Measurements from ENCODE around the gene NKX2-1. TPM values are rescaled to one million over a fixed set of nuclear protein-coding genes. Genes with fewer than 3 reads are reported as not detected.

NKX2-1 gene
- total and polyA plus RNA-seq, 10 of the 15 experiments (the other 5 are each of a cell fraction or from before 2014, with no cell fraction given) = 0.03 TPM; not detected in 9

DNA sequence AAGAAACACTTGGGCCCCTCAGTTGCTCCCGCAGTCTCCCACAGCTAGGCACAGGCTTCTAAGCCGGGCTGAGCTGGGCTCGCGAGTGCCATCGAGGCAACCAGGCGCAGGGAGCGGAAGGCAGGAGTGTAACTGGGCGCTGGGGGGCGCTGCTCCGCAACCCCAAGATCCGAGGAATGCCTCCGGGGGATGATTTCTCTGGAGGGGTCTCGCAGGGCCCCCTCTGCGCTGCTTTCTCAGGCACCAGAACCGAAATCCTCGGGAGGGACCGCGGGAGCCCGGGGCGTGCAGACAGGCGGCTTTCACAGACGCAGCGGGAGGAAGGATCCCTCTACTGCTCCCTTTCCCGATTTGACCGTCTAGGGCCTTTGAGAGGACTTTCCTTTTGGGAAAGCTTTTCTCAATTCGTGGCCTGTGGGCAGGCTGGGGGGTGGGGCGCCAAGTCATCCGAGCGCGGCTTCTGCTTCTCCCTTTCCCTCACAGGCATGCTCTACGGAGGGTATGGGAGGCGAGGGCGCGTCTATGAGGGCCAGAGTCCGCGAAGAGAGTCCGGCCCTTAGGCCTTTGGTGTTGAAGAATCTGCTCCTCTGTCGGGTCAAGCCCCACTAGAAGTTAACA, 4.3 kb upstream of the NKX2-1 start:
- Histone ChIP-seq H3K4me3 (no peak overlapping the region), H3K79me2 (ENCODE audit: control insufficient read depth, insufficient read depth, low read length) (no peaks in the 10 kb centered on the region), H3K4me1 (ENCODE audit: control insufficient read depth, insufficient read depth, low read length) (no peaks in the 10 kb centered on the region), H3K36me3 (ENCODE audit: control insufficient read depth in 2 of 2, insufficient read depth in 2 of 2, low read length in 1 of 2) (no peaks in the 10 kb centered on the region), H3K27me3 (replicated peaks in 1 of 2; ENCODE audit: control insufficient read depth in 2 of 2, insufficient read depth in 2 of 2, low read length in 1 of 2) (peaks cover 7 to 18% of the 10 kb centered on the region in 2 experiments), H3K4me2 (ENCODE audit: control insufficient read depth, insufficient read depth) (no peak overlapping the region), H3K9ac (ENCODE audit: control insufficient read depth, insufficient read depth, low read length) (no peak overlapping the region), H4K20me1 (ENCODE audit: control insufficient read depth, insufficient read depth) (no peaks in the 10 kb centered on the region), H3K9me3 (replicated peaks; ENCODE audit: control insufficient read depth, insufficient read depth, low read length) (no peaks in the 10 kb centered on the region; the same call in 2 of the 3 replicates), H2AFZ (ENCODE audit: control insufficient read depth, low read depth, low read length) (no peak overlapping the region), H3K27ac (ENCODE audit: control insufficient read depth, insufficient read depth) (no peak overlapping the region)
- no peak for ATAC-seq
- FAIRE-seq = no peak
- intact Hi-C loops (cut with micrococcal nuclease; ENCODE audit: unreplicated experiment) (no loop called here), in situ Hi-C loops (cut with MboI) (no loop called here)
- no peak for TF ChIP-seq RBBP5 (conservative IDR thresholded peaks at IDR 0.05)
- TF ChIP-seq, protein P1, sequence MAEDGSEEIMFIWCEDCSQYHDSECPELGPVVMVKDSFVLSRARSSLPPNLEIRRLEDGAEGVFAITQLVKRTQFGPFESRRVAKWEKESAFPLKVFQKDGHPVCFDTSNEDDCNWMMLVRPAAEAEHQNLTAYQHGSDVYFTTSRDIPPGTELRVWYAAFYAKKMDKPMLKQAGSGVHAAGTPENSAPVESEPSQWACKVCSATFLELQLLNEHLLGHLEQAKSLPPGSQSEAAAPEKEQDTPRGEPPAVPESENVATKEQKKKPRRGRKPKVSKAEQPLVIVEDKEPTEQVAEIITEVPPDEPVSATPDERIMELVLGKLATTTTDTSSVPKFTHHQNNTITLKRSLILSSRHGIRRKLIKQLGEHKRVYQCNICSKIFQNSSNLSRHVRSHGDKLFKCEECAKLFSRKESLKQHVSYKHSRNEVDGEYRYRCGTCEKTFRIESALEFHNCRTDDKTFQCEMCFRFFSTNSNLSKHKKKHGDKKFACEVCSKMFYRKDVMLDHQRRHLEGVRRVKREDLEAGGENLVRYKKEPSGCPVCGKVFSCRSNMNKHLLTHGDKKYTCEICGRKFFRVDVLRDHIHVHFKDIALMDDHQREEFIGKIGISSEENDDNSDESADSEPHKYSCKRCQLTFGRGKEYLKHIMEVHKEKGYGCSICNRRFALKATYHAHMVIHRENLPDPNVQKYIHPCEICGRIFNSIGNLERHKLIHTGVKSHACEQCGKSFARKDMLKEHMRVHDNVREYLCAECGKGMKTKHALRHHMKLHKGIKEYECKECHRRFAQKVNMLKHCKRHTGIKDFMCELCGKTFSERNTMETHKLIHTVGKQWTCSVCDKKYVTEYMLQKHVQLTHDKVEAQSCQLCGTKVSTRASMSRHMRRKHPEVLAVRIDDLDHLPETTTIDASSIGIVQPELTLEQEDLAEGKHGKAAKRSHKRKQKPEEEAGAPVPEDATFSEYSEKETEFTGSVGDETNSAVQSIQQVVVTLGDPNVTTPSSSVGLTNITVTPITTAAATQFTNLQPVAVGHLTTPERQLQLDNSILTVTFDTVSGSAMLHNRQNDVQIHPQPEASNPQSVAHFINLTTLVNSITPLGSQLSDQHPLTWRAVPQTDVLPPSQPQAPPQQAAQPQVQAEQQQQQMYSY (CRISPR knock-in tag; IDR thresholded peaks at IDR 0.05) = no peak
- TF ChIP-seq, protein P2, sequence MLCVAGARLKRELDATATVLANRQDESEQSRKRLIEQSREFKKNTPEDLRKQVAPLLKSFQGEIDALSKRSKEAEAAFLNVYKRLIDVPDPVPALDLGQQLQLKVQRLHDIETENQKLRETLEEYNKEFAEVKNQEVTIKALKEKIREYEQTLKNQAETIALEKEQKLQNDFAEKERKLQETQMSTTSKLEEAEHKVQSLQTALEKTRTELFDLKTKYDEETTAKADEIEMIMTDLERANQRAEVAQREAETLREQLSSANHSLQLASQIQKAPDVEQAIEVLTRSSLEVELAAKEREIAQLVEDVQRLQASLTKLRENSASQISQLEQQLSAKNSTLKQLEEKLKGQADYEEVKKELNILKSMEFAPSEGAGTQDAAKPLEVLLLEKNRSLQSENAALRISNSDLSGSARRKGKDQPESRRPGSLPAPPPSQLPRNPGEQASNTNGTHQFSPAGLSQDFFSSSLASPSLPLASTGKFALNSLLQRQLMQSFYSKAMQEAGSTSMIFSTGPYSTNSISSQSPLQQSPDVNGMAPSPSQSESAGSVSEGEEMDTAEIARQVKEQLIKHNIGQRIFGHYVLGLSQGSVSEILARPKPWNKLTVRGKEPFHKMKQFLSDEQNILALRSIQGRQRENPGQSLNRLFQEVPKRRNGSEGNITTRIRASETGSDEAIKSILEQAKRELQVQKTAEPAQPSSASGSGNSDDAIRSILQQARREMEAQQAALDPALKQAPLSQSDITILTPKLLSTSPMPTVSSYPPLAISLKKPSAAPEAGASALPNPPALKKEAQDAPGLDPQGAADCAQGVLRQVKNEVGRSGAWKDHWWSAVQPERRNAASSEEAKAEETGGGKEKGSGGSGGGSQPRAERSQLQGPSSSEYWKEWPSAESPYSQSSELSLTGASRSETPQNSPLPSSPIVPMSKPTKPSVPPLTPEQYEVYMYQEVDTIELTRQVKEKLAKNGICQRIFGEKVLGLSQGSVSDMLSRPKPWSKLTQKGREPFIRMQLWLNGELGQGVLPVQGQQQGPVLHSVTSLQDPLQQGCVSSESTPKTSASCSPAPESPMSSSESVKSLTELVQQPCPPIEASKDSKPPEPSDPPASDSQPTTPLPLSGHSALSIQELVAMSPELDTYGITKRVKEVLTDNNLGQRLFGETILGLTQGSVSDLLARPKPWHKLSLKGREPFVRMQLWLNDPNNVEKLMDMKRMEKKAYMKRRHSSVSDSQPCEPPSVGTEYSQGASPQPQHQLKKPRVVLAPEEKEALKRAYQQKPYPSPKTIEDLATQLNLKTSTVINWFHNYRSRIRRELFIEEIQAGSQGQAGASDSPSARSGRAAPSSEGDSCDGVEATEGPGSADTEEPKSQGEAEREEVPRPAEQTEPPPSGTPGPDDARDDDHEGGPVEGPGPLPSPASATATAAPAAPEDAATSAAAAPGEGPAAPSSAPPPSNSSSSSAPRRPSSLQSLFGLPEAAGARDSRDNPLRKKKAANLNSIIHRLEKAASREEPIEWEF (IDR thresholded peaks at IDR 0.05; ENCODE audit: insufficient replicate concordance, low read depth, low read length) = no peak
- no peak for TF ChIP-seq EP300 (IDR thresholded peaks at IDR 0.05; ENCODE audit: borderline replicate concordance in 1 of 2, control insufficient read depth in 1 of 2, low read depth in 2 of 2, low read length in 2 of 2)
- TF ChIP-seq EZH2 (IDR thresholded peaks at IDR 0.05; ENCODE audit: borderline replicate concordance, control insufficient read depth, low read depth, low read length) = no peak
- TF ChIP-seq RAD21 (IDR thresholded peaks at IDR 0.05; ENCODE audit: insufficient read depth, low read depth, low read length) = no peak
- no peak for TF ChIP-seq POLR2AphosphoS5 (IDR thresholded peaks at IDR 0.05; ENCODE audit: low read length)
- TF ChIP-seq TAF1 (IDR thresholded peaks at IDR 0.05; ENCODE audit: borderline replicate concordance, low read depth, low read length) = no peak
- no peak for TF ChIP-seq ZNF622 (IDR thresholded peaks at IDR 0.05)
- RAD21 ChIA-PET (ENCODE audit: unreplicated experiment) = no interaction called here
- no peak for DNase-seq (ENCODE audit: low read depth, low spot score)
- POLR2A ChIA-PET = no interaction called here
- CTCF ChIA-PET = interaction anchor here (0.8 to 4.1 kb wide), 4 partner anchors 29 to 455 kb away, joined by 3 to 24 read pairs (median 8); no protein-coding TSS in a partner anchor
- WGBS (ENCODE audit: insufficient coverage, insufficient replicate concordance, low lambda C conversion rate, missing lambda C conversion rate) = 31% methylated on average over 38 of the region's 38 CpGs
- BruUV-seq (replicated peaks) = no TSS peak
- SMC1A ChIA-PET (ENCODE audit: uncharacterized antibody, unreplicated experiment) = interaction anchor here (0.6 kb wide), 1 partner anchor 142 kb away, joined by 4 read pairs; no protein-coding TSS in a partner anchor

Measured in GM12878 (cell line).